Esophagus muscularis mucosa (tissue), 4 donors: ENCODE data around the gene CARD8. TPM values are rescaled to one million over a fixed set of nuclear protein-coding genes. Genes with fewer than 3 reads are reported as not detected.

ENCODE experiments used
- DNase-seq: peaks from one replicate; pipeline ENCODE4 v3.0.0-alpha.2; 2017; ENCODE audit errors: extremely low spot score
- H3K27ac ChIP-seq, 4 donors: fragments of 200-600 bp; sonication (generic); replicated peaks in 1 of 4; 1 replicate in 3 of 4; 2 replicates in 1 of 4; pipeline ENCODE4 v1.5.1; 2016 to 2019; ENCODE audit warnings: mild to moderate bottlenecking in 1 of 4
- H3K27me3 ChIP-seq, 4 donors: fragments of 200-600 bp; sonication (generic); one replicate each; pipeline versions ENCODE4 v1.5.1 to v1.6.0; 2016 to 2019
- H3K36me3 ChIP-seq, 4 donors: fragments of 200-600 bp; sonication (generic); one replicate each; pipeline ENCODE4 v1.5.1; 2016 to 2019
- H3K4me1 ChIP-seq, 4 donors: fragments of 200-600 bp; sonication (generic); one replicate each; pipeline ENCODE4 v1.5.1; 2016 to 2019
- H3K4me3 ChIP-seq, 4 donors: fragments of 200-600 bp; sonication (generic); 1 replicate in 2 of 4; 2 replicates in 2 of 4; pipeline ENCODE4 v1.5.1; 2016 to 2019; ENCODE audit warnings: mild to moderate bottlenecking in 4 of 4, moderate library complexity in 1 of 4
- H3K9me3 ChIP-seq, 4 donors: fragments of 200-600 bp; sonication (generic); 1 replicate in 3 of 4; 2 replicates in 1 of 4; pipeline ENCODE4 v1.5.1; 2016 to 2019
- EP300 ChIP-seq: sonication (generic); formaldehyde crosslinking; IDR thresholded peaks from one replicate; pipeline ENCODE4 v1.6.1; 2017; ENCODE audit warnings: antibody characterized with exemption
- POLR2A ChIP-seq: fragments of 450-650 bp; IDR thresholded peaks from one replicate; pipeline ENCODE4 v1.6.1; 2017; ENCODE audit warnings: antibody characterized with exemption, moderate library complexity, mild to moderate bottlenecking, low read depth
- POLR2AphosphoS5 ChIP-seq, 2 donors: sonication (generic); formaldehyde crosslinking; IDR thresholded peaks; one replicate each; pipeline ENCODE4 v1.6.1; 2017; ENCODE audit warnings: antibody characterized with exemption in 2 of 2
- WGBS: methylation state at CpG from one replicate; pipeline ENCODE4 v1.1.5; 2018; 5-methylcytosine and 5-hydroxymethylcytosine counted together
- intact Hi-C: fragments of 100-400 bp; cut with DNase I; formaldehyde crosslinking; loops from one replicate; pipeline ENCODE4 v1.15.1; 2023
- total RNA-seq, 4 donors: library from RNA; depleted of rRNA; stranded (reverse); fragments of >200 nt; gene quantifications; one replicate each; pipeline versions ENCODE4 v1.1.0 to v1.2.1, GENCODE V29; 2016
- TF ChIP-seq, protein P1 (sequence below), 3 experiments: fragments of 200-600 bp in 2 of 3; fragments of 450-650 bp in 1 of 3; sonication (generic) in 2 of 3; IDR thresholded peaks; one replicate each; pipeline ENCODE4 v1.5.1; 2017 to 2019; ENCODE audit warnings: antibody characterized with exemption in 3 of 3, mild to moderate bottlenecking in 2 of 3, moderate library complexity in 1 of 3

The CARD8 gene
- total RNA-seq, 4 donors from 2014 or later = 17.7 to 22.3 (median 20.9) TPM

- intact Hi-C loops = loop anchor here (10.0 kb wide), 1 partner anchor 45 kb away; no protein-coding TSS in a partner anchor
- TF ChIP-seq EP300 (no peak), POLR2AphosphoS5 (IDR thresholded peaks at IDR 0.05) (peak; percentile 62 to 83), POLR2A (peak; percentile 42)
- TF ChIP-seq, protein P1, sequence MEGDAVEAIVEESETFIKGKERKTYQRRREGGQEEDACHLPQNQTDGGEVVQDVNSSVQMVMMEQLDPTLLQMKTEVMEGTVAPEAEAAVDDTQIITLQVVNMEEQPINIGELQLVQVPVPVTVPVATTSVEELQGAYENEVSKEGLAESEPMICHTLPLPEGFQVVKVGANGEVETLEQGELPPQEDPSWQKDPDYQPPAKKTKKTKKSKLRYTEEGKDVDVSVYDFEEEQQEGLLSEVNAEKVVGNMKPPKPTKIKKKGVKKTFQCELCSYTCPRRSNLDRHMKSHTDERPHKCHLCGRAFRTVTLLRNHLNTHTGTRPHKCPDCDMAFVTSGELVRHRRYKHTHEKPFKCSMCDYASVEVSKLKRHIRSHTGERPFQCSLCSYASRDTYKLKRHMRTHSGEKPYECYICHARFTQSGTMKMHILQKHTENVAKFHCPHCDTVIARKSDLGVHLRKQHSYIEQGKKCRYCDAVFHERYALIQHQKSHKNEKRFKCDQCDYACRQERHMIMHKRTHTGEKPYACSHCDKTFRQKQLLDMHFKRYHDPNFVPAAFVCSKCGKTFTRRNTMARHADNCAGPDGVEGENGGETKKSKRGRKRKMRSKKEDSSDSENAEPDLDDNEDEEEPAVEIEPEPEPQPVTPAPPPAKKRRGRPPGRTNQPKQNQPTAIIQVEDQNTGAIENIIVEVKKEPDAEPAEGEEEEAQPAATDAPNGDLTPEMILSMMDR (IDR thresholded peaks at IDR 0.05) = no peak
- H3K27me3 ChIP-seq = no peaks in the 10 kb centered on the region
- H3K4me3 ChIP-seq = peak overlapping the region; percentile 35 to 54 (median 37)
- H3K9me3 ChIP-seq = no peaks in the 10 kb centered on the region
- H3K4me1 ChIP-seq = peaks cover 16 to 32% (median 17%) of the 10 kb centered on the region in 4 donors
- peak overlapping the region; percentile 34 to 62 (median 55) for H3K27ac ChIP-seq
- 74% methylated on average over 13 of the region's 13 CpGs for WGBS
- DNase-seq = no peak
- peaks cover 0 to 27% (median 16%) of the 10 kb centered on the region in 4 donors for H3K36me3 ChIP-seq
Observed at GRCh38 chr19:48249502-48250014, 6.2 kb downstream of the CARD8 start.

DNA sequence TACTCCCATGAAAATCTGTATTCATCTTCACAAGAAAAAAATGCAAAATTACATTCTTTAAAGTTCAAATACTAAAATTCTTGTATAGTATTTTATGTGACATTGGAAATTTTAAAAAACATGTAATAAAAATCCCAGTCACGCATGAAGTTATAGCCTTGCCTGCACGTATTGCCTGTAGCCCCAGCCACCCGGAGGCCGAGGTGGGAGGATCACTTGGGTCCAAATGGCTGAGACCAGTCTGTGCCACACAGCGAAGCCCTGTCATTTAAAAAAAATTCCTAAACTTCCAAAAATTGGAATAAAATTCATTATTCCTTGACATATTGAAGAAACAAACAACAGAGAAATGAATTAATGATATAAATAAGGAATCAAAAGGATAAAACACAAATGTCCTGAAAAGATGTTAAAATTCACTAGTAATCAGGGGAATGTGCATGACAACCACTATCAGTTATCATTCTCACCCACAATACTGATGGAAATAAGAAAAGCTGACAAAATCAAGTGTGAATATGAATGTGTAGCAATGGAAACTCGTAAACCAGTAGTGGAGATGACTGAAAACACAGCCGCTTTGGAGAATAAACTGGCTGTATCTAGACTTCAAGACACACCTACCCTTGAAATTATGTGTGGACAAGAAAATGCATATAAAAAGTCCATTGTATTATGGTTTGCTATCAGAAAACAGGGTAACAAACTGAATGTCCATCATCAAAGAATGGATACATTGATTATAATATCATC is 7.5 kb downstream of the CARD8 start:
- 87% methylated on average over 7 of the region's 7 CpGs for WGBS
- H3K9me3 ChIP-seq = no peaks in the 10 kb centered on the region
- peaks cover 3 to 19% (median 5%) of the 10 kb centered on the region in 4 donors for H3K4me1 ChIP-seq
- no peak for TF ChIP-seq POLR2AphosphoS5 (IDR thresholded peaks at IDR 0.05)
- TF ChIP-seq EP300 = no peak
- TF ChIP-seq, protein P1 (IDR thresholded peaks at IDR 0.05) = no peak
- no peak for TF ChIP-seq POLR2A
- intact Hi-C loops = no loop called here
- DNase-seq = no peak
- H3K4me3 ChIP-seq = peak overlapping the region; percentile 35 to 54 (median 37)
- H3K27me3 ChIP-seq = no peaks in the 10 kb centered on the region
- H3K27ac ChIP-seq = peak overlapping the region in 1 of 4 donors; percentile 9
- peaks cover 0 to 27% (median 16%) of the 10 kb centered on the region in 4 donors for H3K36me3 ChIP-seq

DNA sequence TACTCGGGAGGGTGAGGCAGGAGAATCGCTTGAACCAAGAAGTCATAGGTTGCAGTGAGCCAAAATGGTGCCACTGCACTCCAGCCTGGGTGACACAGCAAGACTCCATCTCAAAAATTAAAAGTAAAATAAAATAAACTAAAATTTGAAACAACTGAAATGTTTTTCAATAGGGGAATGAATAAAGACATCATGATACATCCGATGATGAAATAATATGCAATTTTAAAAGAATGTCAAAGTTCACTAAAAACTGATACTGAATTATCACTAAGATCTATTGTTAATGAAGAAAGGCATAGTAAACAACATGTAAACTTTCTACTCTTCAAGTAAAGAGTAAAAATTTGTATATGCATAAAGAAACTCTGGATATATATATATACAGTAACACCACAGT is 8.5 kb downstream of the CARD8 start:
- H3K27ac ChIP-seq = no peak overlapping the region
- H3K4me1 ChIP-seq = peaks cover 0 to 16% (median 5%) of the 10 kb centered on the region in 4 donors
- H3K4me3 ChIP-seq = no peak overlapping the region
- intact Hi-C loops = no loop called here
- peaks cover 1 to 32% (median 19%) of the 10 kb centered on the region in 4 donors for H3K36me3 ChIP-seq
- 99% methylated on average over 3 of the region's 3 CpGs for WGBS
- no peaks in the 10 kb centered on the region for H3K9me3 ChIP-seq
- TF ChIP-seq POLR2A = no peak
- TF ChIP-seq EP300 = no peak
- TF ChIP-seq, protein P1 (IDR thresholded peaks at IDR 0.05) = no peak
- TF ChIP-seq POLR2AphosphoS5 (IDR thresholded peaks at IDR 0.05) = no peak
- no peaks in the 10 kb centered on the region for H3K27me3 ChIP-seq
- no peak for DNase-seq

DNA sequence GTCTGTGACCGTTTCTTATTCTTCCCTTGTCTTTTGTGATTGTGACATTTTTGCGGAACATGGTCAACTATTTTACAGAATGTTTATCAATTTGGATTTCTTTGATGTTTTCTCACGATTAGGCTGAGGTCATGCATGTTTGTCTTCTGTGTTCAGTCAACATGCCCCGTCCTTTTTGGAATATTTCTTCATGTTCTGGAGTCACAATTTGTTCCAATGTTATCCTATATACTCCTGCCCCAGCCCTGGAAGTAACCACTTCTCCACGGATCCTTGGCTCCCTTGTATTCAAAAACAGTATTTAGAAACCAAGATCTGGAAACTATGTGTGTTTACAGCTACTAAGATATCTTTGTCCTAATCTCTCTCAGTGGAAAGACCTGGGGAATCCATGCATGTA is 9.6 kb downstream of the CARD8 start:
- intact Hi-C loops = no loop called here
- Histone ChIP-seq H3K4me3 (no peak overlapping the region), H3K9me3 (no peaks in the 10 kb centered on the region), H3K4me1 (peaks cover 0 to 16% (median 5%) of the 10 kb centered on the region in 4 donors), H3K36me3 (peaks cover 4 to 44% (median 23%) of the 10 kb centered on the region in 4 donors), H3K27me3 (no peaks in the 10 kb centered on the region), H3K27ac (no peak overlapping the region)
- 81% methylated on average over 5 of the region's 5 CpGs for WGBS
- TF ChIP-seq, protein P1 (IDR thresholded peaks at IDR 0.05) = no peak
- TF ChIP-seq EP300 = no peak
- no peak for TF ChIP-seq POLR2A
- no peak for TF ChIP-seq POLR2AphosphoS5 (IDR thresholded peaks at IDR 0.05)
- DNase-seq = no peak
